HepG2 (cell line): ENCODE data around the gene VWA7. TPM values are rescaled to one million over a fixed set of nuclear protein-coding genes. Genes with fewer than 3 reads are reported as not detected.

Experiments
- CHD2 ChIP-seq: IDR thresholded peaks from 2 replicates; pipeline ENCODE4 v1.6.1; 2011; ENCODE audit warnings: low read depth, low read length, improper control_type of control experiment
- ELF1 ChIP-seq: sonication (generic); formaldehyde crosslinking; IDR thresholded peaks from 2 replicates; pipeline ENCODE4 v1.4.0; 2020; ENCODE audit warnings: missing genetic modification reagents
- FOXP1 ChIP-seq, 2 experiments: fragments of 450-650 bp in 1 of 2; IDR thresholded peaks; 2 replicates each; pipeline ENCODE4 v1.6.1; 2017 to 2018; ENCODE audit warnings: antibody characterized with exemption in 1 of 2
- KDM1A ChIP-seq: IDR thresholded peaks from 2 replicates; pipeline ENCODE4 v1.6.1; 2016; ENCODE audit warnings: missing compliant biosample characterization
- KLF13 ChIP-seq: sonication (generic); formaldehyde crosslinking; IDR thresholded peaks from 2 replicates; pipeline ENCODE4 v1.4.0; 2020; ENCODE audit warnings: mild to moderate bottlenecking, missing genetic modification reagents
- MAZ ChIP-seq, 2 experiments: sonication (generic) in 1 of 2; formaldehyde crosslinking in 1 of 2; IDR thresholded peaks; 2 replicates each; pipeline versions ENCODE4 v1.5.0 to v1.6.1; 2012 to 2020; ENCODE audit warnings: low read depth in 2 of 2, mild to moderate bottlenecking in 2 of 2, borderline replicate concordance in 1 of 2, improper control_type of control experiment in 1 of 2, low read length in 1 of 2, missing genetic modification reagents in 1 of 2, moderate library complexity in 1 of 2
- NFE2L1 ChIP-seq: sonication (generic); formaldehyde crosslinking; IDR thresholded peaks from 2 replicates; pipeline ENCODE4 v1.4.0; 2020; ENCODE audit warnings: missing genetic modification reagents, mild to moderate bottlenecking, borderline replicate concordance
- NR2F1 ChIP-seq, 2 experiments: fragments of 450-650 bp in 1 of 2; formaldehyde crosslinking in 1 of 2; IDR thresholded peaks; 2 replicates each; pipeline versions ENCODE4 v1.5.0 to v1.6.1; 2016 to 2020; ENCODE audit warnings: mild to moderate bottlenecking in 1 of 2, missing compliant biosample characterization in 1 of 2, missing genetic modification reagents in 1 of 2, moderate library complexity in 1 of 2
- POLR2G ChIP-seq: fragments of 200-400 bp; formaldehyde crosslinking; IDR thresholded peaks from 2 replicates; pipeline ENCODE4 v1.6.1; 2018; ENCODE audit warnings: mild to moderate bottlenecking, low read depth, low read length, moderate library complexity
- PRDM10 ChIP-seq: sonication (generic); formaldehyde crosslinking; IDR thresholded peaks from 2 replicates; pipeline ENCODE4 v1.4.0; 2020; ENCODE audit warnings: low read depth, missing genetic modification reagents
- SP4 ChIP-seq: sonication (generic); formaldehyde crosslinking; IDR thresholded peaks from 2 replicates; pipeline ENCODE4 v1.8.1; 2023; ENCODE audit warnings: mild to moderate bottlenecking, missing genetic modification reagents
- STAG1 ChIP-seq: sonication (generic); formaldehyde crosslinking; IDR thresholded peaks from 2 replicates; pipeline ENCODE4 v1.4.0; 2020; ENCODE audit warnings: missing genetic modification reagents
- TAF1 ChIP-seq: sonication (generic); formaldehyde crosslinking; IDR thresholded peaks from 2 replicates; pipeline ENCODE4 v1.4.0; 2020; ENCODE audit warnings: missing genetic modification reagents
- ZBTB38 ChIP-seq: sonication (generic); formaldehyde crosslinking; IDR thresholded peaks from 2 replicates; pipeline ENCODE4 v1.5.1; 2020; ENCODE audit warnings: mild to moderate bottlenecking, missing genetic modification reagents
- ZNF12 ChIP-seq: sonication (generic); formaldehyde crosslinking; IDR thresholded peaks from 2 replicates; pipeline ENCODE4 v1.5.0; 2020; ENCODE audit warnings: missing genetic modification reagents
- ZNF329 ChIP-seq: sonication (generic); formaldehyde crosslinking; IDR thresholded peaks from 2 replicates; pipeline ENCODE4 v1.9.0; 2021; ENCODE audit warnings: low read depth, mild to moderate bottlenecking, missing genetic modification reagents
- ZNF672 ChIP-seq: sonication (generic); formaldehyde crosslinking; IDR thresholded peaks from 2 replicates; pipeline ENCODE4 v1.8.1; 2022; ENCODE audit warnings: missing genetic modification reagents
- polyA plus RNA-seq, 8 experiments: library from polyadenylated mRNA; depleted of rRNA in 3 of 8; stranded (reverse) in 7 of 8; unstranded in 1 of 8; fragments of >200 nt; fragmentation: Illumina TruSeq in 4 of 8; extraction: Trizol in 4 of 8; gene quantifications; 2 replicates each; pipeline versions ENCODE4 v1.2.1 to v1.2.3, GENCODE V29; 2011 to 2016; ENCODE audit warnings: low read depth in 4 of 8, missing spikeins in 1 of 8, mixed read lengths in 1 of 8; ENCODE audit not compliant: insufficient read depth in 1 of 8
- total RNA-seq, 5 experiments: library from RNA; depleted of rRNA; stranded (reverse); fragments of >200 nt; fragmentation: Illumina TruSeq; extraction: Trizol; gene quantifications; 2 replicates each; pipeline ENCODE4 v1.2.3, GENCODE V29; 2016; ENCODE audit warnings: low read depth in 1 of 5
- TF ChIP-seq, protein P1 (sequence below): sonication (generic); formaldehyde crosslinking; IDR thresholded peaks from 2 replicates; pipeline ENCODE4 v1.4.0; 2020; ENCODE audit warnings: missing genetic modification reagents
- TF ChIP-seq, protein P2 (sequence below): sonication (generic); formaldehyde crosslinking; IDR thresholded peaks from 2 replicates; pipeline ENCODE4 v1.4.0; 2020; ENCODE audit warnings: missing genetic modification reagents

Gene VWA7
- total and polyA plus RNA-seq, 2 of the 13 experiments (the other 11 are each of a cell fraction or from before 2014, with no cell fraction given) = 0.86 to 3.3 TPM

GRCh38 chr6:31795616-31796298 is 18.6 kb upstream of the VWA7 start, which contains the start of gene VARS1 (continued):
- TF ChIP-seq CHD2 (0 out of 2 replicates have a peak, but pooled peaks have one; percentile 9), NR2F1 (CRISPR knock-in tag; IDR thresholded peaks at IDR 0.05) (peak in 1 of 2 experiments; percentile 68; a peak in 1 of 4 replicates), ZBTB38 (CRISPR knock-in tag) (peak; percentile 90), ZNF12 (CRISPR knock-in tag) (peak; percentile 25; the same call in 1 of the 2 replicates), KDM1A (CRISPR knock-in tag) (no peak), KLF13 (peak; percentile 28; the same call in 1 of the 2 replicates), SP4 (CRISPR knock-in tag) (peak; percentile 90), POLR2G (peak; percentile 64), FOXP1 (IDR thresholded peaks at IDR 0.05) (no peak), FOXP1 (CRISPR knock-in tag; IDR thresholded peaks at IDR 0.05) (0 out of 2 replicates have a peak, but pooled peaks have one; percentile 10), ZNF672 (CRISPR knock-in tag) (peak; percentile 87; the same call in 1 of the 2 replicates), ZNF329 (CRISPR knock-in tag) (peak; percentile 76; the same call in 1 of the 2 replicates), ELF1 (peak; percentile 65), STAG1 (peak; percentile 89), TAF1 (CRISPR knock-in tag) (peak; percentile 78), NFE2L1 (CRISPR knock-in tag) (peak; percentile 19; the same call in 1 of the 2 replicates), PRDM10 (peak; percentile 65; the same call in 1 of the 2 replicates), MAZ (IDR thresholded peaks at IDR 0.05; ENCODE audit: borderline replicate concordance, low read depth, low read length) (peak; percentile 85), MAZ (CRISPR knock-in tag; IDR thresholded peaks at IDR 0.05; ENCODE audit: low read depth) (peak; percentile 99)
- TF ChIP-seq, protein P1, sequence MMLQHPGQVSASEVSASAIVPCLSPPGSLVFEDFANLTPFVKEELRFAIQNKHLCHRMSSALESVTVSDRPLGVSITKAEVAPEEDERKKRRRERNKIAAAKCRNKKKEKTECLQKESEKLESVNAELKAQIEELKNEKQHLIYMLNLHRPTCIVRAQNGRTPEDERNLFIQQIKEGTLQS (CRISPR knock-in tag) = 0 out of 2 replicates have a peak, but pooled peaks have one; percentile 32
- TF ChIP-seq, protein P2, sequence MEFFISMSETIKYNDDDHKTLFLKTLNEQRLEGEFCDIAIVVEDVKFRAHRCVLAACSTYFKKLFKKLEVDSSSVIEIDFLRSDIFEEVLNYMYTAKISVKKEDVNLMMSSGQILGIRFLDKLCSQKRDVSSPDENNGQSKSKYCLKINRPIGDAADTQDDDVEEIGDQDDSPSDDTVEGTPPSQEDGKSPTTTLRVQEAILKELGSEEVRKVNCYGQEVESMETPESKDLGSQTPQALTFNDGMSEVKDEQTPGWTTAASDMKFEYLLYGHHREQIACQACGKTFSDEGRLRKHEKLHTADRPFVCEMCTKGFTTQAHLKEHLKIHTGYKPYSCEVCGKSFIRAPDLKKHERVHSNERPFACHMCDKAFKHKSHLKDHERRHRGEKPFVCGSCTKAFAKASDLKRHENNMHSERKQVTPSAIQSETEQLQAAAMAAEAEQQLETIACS (CRISPR knock-in tag) = peak; percentile 76; the same call in 1 of the 2 replicates
